ENCODE data around the gene REC8. TPM values are rescaled to one million over a fixed set of nuclear protein-coding genes. Genes with fewer than 3 reads are reported as not detected.
A peak's percentile ranks its signal among the peaks of the same experiment; 100 is the strongest.

Gene REC8
- total RNA-seq, 1 experiment from 2014 or later = 58.0 TPM

- H3K4ac ChIP-seq (ENCODE audit: low read depth, low read length) = no peak overlapping the region
- Mint-ChIP-seq H3K27ac (no peak overlapping the region; a peak in 1 of 7 replicates), H3K4me1 (peaks cover 31 to 33% of the 10 kb centered on the region in 2 experiments), H3K9me3 (0 out of 5 replicates have a peak, but pooled peaks cover 0 to 2% of the 10 kb centered on the region in 2 experiments), H3K36me3 (ENCODE audit: insufficient read depth in 1 of 3, low read depth in 3 of 3) (peaks cover 25 to 49% (median 42%) of the 10 kb centered on the region in 3 experiments), H3K4me3 (peak overlapping the region; percentile 98 to 100), H3K27me3 (ENCODE audit: low read depth) (no peaks in the 10 kb centered on the region)
- no peak overlapping the region for H3K14ac ChIP-seq (ENCODE audit: insufficient read depth, low read length)
- no peak overlapping the region for H2BK5ac ChIP-seq (ENCODE audit: insufficient read length, low read length)
- no peaks in the 10 kb centered on the region for H3K4me1 ChIP-seq (ENCODE audit: insufficient read depth, low read length)
- no peaks in the 10 kb centered on the region for H3K9me3 ChIP-seq (ENCODE audit: control insufficient read depth, low read depth, low read length)
- H3K79me2 ChIP-seq (ENCODE audit: insufficient read depth, low read length) = peaks cover 3% of the 10 kb centered on the region; the same call in 1 of the 2 replicates
- H4K20me1 ChIP-seq (ENCODE audit: control insufficient read depth, insufficient read depth, insufficient read length) = no peaks in the 10 kb centered on the region
- H2BK120ac ChIP-seq (ENCODE audit: low read depth, low read length, poor library complexity, severe bottlenecking) = no peak overlapping the region
- H3K18ac ChIP-seq (ENCODE audit: insufficient read length, low read depth, low read length) = no peak overlapping the region
- WGBS (ENCODE audit: extremely low coverage, insufficient read length, low lambda C conversion rate) = no CpG with 5 or more reads among the region's 9 CpGs
- no peak overlapping the region for H3K27ac ChIP-seq (ENCODE audit: insufficient read length, low read depth, low read length)
- H2BK12ac ChIP-seq (ENCODE audit: insufficient read length, low read depth, low read length) = no peak overlapping the region
- peak overlapping the region; percentile 20 for H3K4me2 ChIP-seq (ENCODE audit: insufficient read depth, insufficient read length, low read length)
- H3T11ph ChIP-seq (ENCODE audit: low read length) = no peak overlapping the region
- TF ChIP-seq CTCF (conservative IDR thresholded peaks at IDR 0.05) = 0 out of 3 replicates have a peak, but pooled peaks have one; percentile 11
- H2AFZ ChIP-seq (ENCODE audit: low read length) = no peak overlapping the region
- H3K23ac ChIP-seq (ENCODE audit: insufficient read length, low read depth, low read length) = no peak overlapping the region
- peak overlapping the region; percentile 16 for H3K9ac ChIP-seq (ENCODE audit: extremely low read depth, insufficient read length, low read length)
- H4K5ac ChIP-seq (ENCODE audit: insufficient read length, low read depth, low read length) = no peak overlapping the region
- H3K23me2 ChIP-seq (ENCODE audit: insufficient read length, low read depth, low read length, poor library complexity, severe bottlenecking) = peaks cover 10% of the 10 kb centered on the region
- no peak overlapping the region for H4K8ac ChIP-seq (replicated peaks; ENCODE audit: insufficient read length, low read depth, low read length)
- no peak overlapping the region for H3K56ac ChIP-seq (ENCODE audit: insufficient read length, low read depth, low read length)
- H3K27me3 ChIP-seq (ENCODE audit: insufficient read depth, low read length) = no peaks in the 10 kb centered on the region
- no peak overlapping the region for H2AK5ac ChIP-seq (ENCODE audit: insufficient read length, low read length)
- H3K79me1 ChIP-seq (ENCODE audit: insufficient read depth, low read depth, low read length, poor library complexity, severe bottlenecking) = peaks cover 2% of the 10 kb centered on the region
- no peak overlapping the region for H2BK15ac ChIP-seq (ENCODE audit: low read depth, low read length)
- DNase-seq = no peak
- H2BK20ac ChIP-seq (ENCODE audit: low read depth, low read length, poor library complexity, severe bottlenecking) = no peak overlapping the region
- no peak overlapping the region for H4K91ac ChIP-seq (ENCODE audit: insufficient read length, low read depth, low read length)
Observed at GRCh38 chr14:24139272-24139934, 32.5 kb upstream of the REC8 start.
